Keratinocyte (primary cell): ENCODE measurements around the gene FHIT. TPM values are rescaled to one million over a fixed set of nuclear protein-coding genes. Genes with fewer than 3 reads are reported as not detected.

Source experiments
- DNase-seq: peaks from one replicate; pipeline ENCODE4 v3.0.0-alpha.2; 2011; ENCODE audit warnings: low read depth, missing footprints, low spot score
- FAIRE-seq: peaks from 2 replicates; lab custom pipeline; 2011; peaks lifted over from hg19 to GRCh38; lab: Jason Lieb, UNC
- H2AFZ ChIP-seq: 2 replicates; pipeline ENCODE4 v1.6.0; 2012; ENCODE audit warnings: low read length, control low read depth, inconsistent platforms; ENCODE audit not compliant: control insufficient read depth
- H3K27ac ChIP-seq: 2 replicates; pipeline ENCODE4 v1.5.1; 2011; ENCODE audit warnings: low read length; ENCODE audit not compliant: control insufficient read depth, insufficient read depth
- H3K27me3 ChIP-seq: 3 replicates; pipeline ENCODE4 v1.6.0; 2011; ENCODE audit warnings: low read length; ENCODE audit not compliant: control insufficient read depth, insufficient read depth; ENCODE audit errors: extremely low read depth
- H3K36me3 ChIP-seq, 2 experiments: 2 replicates in 1 of 2; 3 replicates in 1 of 2; pipeline ENCODE4 v1.5.1; 2011; ENCODE audit warnings: low read length in 2 of 2, mild to moderate bottlenecking in 1 of 2; ENCODE audit not compliant: control insufficient read depth in 2 of 2, insufficient read depth in 2 of 2; ENCODE audit errors: extremely low read depth in 1 of 2
- H3K4me1 ChIP-seq: 3 replicates; pipeline ENCODE4 v1.5.1; 2011; ENCODE audit warnings: low read length; ENCODE audit not compliant: control insufficient read depth, insufficient read depth; ENCODE audit errors: extremely low read depth
- H3K4me2 ChIP-seq: 3 replicates; pipeline ENCODE4 v1.6.0; 2011; ENCODE audit warnings: low read depth, low read length; ENCODE audit not compliant: control insufficient read depth, insufficient read depth; ENCODE audit errors: extremely low read depth
- H3K4me3 ChIP-seq, 3 experiments: fragments of 200-600 bp in 1 of 3; sonication (generic) in 1 of 3; 2 replicates in 2 of 3; 3 replicates in 1 of 3; pipeline ENCODE4 v1.5.1; 2011 to 2016; ENCODE audit warnings: low read length in 3 of 3, mild to moderate bottlenecking in 3 of 3, control low read depth in 2 of 3, inconsistent platforms in 1 of 3, low read depth in 1 of 3, mixed read lengths in 1 of 3, mixed run types in 1 of 3, moderate library complexity in 1 of 3; ENCODE audit not compliant: control insufficient read depth in 2 of 3, insufficient read depth in 2 of 3; ENCODE audit errors: extremely low read depth in 1 of 3
- H3K79me2 ChIP-seq: 2 replicates; pipeline ENCODE4 v1.6.0; 2012; ENCODE audit warnings: low read length; ENCODE audit not compliant: control insufficient read depth, insufficient read depth
- H3K9ac ChIP-seq: 3 replicates; pipeline ENCODE4 v1.6.0; 2011; ENCODE audit warnings: low read length; ENCODE audit not compliant: control insufficient read depth, insufficient read depth; ENCODE audit errors: extremely low read depth
- H3K9me1 ChIP-seq: 3 replicates; pipeline ENCODE4 v1.6.0; 2011; ENCODE audit warnings: low read length; ENCODE audit not compliant: control insufficient read depth, insufficient read depth; ENCODE audit errors: extremely low read depth
- H3K9me3 ChIP-seq: 2 replicates; pipeline ENCODE4 v1.5.1; 2012; ENCODE audit warnings: low read depth, low read length; ENCODE audit not compliant: control insufficient read depth
- H4K20me1 ChIP-seq: 3 replicates; pipeline ENCODE4 v1.6.0; 2011; ENCODE audit warnings: low read length; ENCODE audit not compliant: control insufficient read depth, insufficient read depth; ENCODE audit errors: extremely low read depth
- EZH2 ChIP-seq: IDR thresholded peaks from one replicate; pipeline ENCODE4 v1.6.1; 2012; ENCODE audit warnings: inconsistent platforms, mild to moderate bottlenecking, low read length, moderate library complexity
- dilution Hi-C: fragments of 300-500 bp; cut with MboI; formaldehyde crosslinking; loops from one replicate; pipeline ENCODE4 v1.7.0; 2020; ENCODE audit warnings: low sequenced_read_pairs; ENCODE audit not compliant: extremely low pct_ligation_motif_present
- polyA plus RNA-seq, 5 experiments: library from polyadenylated mRNA; depleted of rRNA in 3 of 5; stranded (reverse) in 3 of 5; stranded (forward) in 1 of 5; unstranded in 1 of 5; fragments of >200 nt; gene quantifications; 1 replicate in 1 of 5; 2 replicates in 3 of 5; 3 replicates in 1 of 5; pipeline versions ENCODE4 v1.2.1 to v1.2.3, GENCODE V29; 2011 to 2012; ENCODE audit warnings: missing spikeins in 2 of 5, low read depth in 1 of 5, low replicate concordance in 1 of 5
- TF ChIP-seq, protein P1 (sequence below), 3 experiments: IDR thresholded peaks in 1 of 3; conservative IDR thresholded peaks in 1 of 3; optimal IDR thresholded peaks in 1 of 3; 2 replicates in 2 of 3; 3 replicates in 1 of 3; pipeline versions ENCODE3 to v1.5.1; 2011; ENCODE audit warnings: low read length in 3 of 3, mild to moderate bottlenecking in 3 of 3, moderate library complexity in 2 of 3, control low read depth in 1 of 3, inconsistent platforms in 1 of 3; ENCODE audit not compliant: insufficient read depth in 2 of 3; ENCODE audit errors: extremely low read depth in 1 of 3

FHIT gene
- polyA plus RNA-seq, 1 donor (not counting 4 experiments of a cell fraction or from before 2014, with no cell fraction given): 2.2 TPM

DNA sequence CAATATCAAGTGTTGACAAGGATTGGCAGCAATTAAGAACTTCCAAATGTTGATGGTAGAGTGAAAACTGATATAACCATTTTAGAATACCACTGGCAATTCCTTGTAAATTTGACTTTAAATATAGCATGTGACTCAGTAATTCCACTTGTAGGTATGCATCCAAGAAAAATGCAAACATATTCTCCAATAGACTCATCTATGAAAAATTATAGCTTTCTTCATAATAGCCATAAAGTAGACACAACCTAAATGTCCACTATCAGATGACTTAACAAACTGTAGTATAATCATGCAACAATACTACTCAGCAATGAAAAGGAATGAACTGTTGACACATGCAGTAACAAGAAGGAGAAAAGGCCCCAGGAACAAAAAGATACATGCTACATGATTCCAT, 988.1 kb downstream of the FHIT start:
- Histone ChIP-seq H3K27me3 (no peaks in the 10 kb centered on the region), H3K79me2 (no peaks in the 10 kb centered on the region), H3K4me2 (no peak overlapping the region), H3K4me3 (no peak overlapping the region), H3K9me1 (no peaks in the 10 kb centered on the region), H2AFZ (no peak overlapping the region), H3K4me1 (no peaks in the 10 kb centered on the region), H3K9ac (no peak overlapping the region), H3K9me3 (no peaks in the 10 kb centered on the region), H4K20me1 (no peaks in the 10 kb centered on the region), H3K27ac (no peak overlapping the region), H3K36me3 (no peaks in the 10 kb centered on the region)
- dilution Hi-C loops: no loop called here
- TF ChIP-seq, protein P1, sequence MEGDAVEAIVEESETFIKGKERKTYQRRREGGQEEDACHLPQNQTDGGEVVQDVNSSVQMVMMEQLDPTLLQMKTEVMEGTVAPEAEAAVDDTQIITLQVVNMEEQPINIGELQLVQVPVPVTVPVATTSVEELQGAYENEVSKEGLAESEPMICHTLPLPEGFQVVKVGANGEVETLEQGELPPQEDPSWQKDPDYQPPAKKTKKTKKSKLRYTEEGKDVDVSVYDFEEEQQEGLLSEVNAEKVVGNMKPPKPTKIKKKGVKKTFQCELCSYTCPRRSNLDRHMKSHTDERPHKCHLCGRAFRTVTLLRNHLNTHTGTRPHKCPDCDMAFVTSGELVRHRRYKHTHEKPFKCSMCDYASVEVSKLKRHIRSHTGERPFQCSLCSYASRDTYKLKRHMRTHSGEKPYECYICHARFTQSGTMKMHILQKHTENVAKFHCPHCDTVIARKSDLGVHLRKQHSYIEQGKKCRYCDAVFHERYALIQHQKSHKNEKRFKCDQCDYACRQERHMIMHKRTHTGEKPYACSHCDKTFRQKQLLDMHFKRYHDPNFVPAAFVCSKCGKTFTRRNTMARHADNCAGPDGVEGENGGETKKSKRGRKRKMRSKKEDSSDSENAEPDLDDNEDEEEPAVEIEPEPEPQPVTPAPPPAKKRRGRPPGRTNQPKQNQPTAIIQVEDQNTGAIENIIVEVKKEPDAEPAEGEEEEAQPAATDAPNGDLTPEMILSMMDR (optimal IDR thresholded peaks at IDR 0.05 in 1 of 3, IDR thresholded peaks at IDR 0.05 in 1 of 3, conservative IDR thresholded peaks at IDR 0.05 in 1 of 3; ENCODE audit: extremely low read depth in 1 of 3, insufficient read depth in 2 of 3, low read length in 3 of 3): no peak
- TF ChIP-seq EZH2: no peak
- DNase-seq: no peak
- FAIRE-seq: no peak

DNA sequence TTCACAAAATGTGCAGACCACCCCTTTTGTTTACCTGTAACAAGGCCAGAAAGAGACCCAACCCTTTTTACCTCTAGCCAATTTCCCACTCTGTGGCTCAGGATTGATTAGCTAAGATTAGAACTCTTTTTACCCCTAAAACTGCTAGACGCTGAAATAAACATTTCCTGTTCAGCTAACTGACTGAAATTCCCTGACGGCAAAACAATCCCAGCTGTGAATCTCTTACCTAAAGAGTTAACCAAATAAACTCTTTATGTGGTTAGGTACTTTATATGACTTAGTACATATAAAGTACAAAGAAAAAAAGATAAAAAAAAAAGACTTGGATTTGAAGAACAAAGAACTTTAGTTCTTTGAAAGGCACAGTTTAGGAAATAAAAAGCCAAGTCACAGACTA, 988.7 kb downstream of the FHIT start:
- H3K4me3 ChIP-seq: no peak overlapping the region
- H3K9me3 ChIP-seq: no peaks in the 10 kb centered on the region
- H3K27ac ChIP-seq: no peak overlapping the region
- no peaks in the 10 kb centered on the region for H3K36me3 ChIP-seq
- dilution Hi-C loops: no loop called here
- TF ChIP-seq, protein P1 (optimal IDR thresholded peaks at IDR 0.05 in 1 of 3, IDR thresholded peaks at IDR 0.05 in 1 of 3, conservative IDR thresholded peaks at IDR 0.05 in 1 of 3; ENCODE audit: extremely low read depth in 1 of 3, insufficient read depth in 2 of 3, low read length in 3 of 3): no peak
- TF ChIP-seq EZH2: no peak
- DNase-seq: no peak
- no peaks in the 10 kb centered on the region for H3K4me1 ChIP-seq
- no peak overlapping the region for H3K4me2 ChIP-seq
- FAIRE-seq: no peak
- no peaks in the 10 kb centered on the region for H3K79me2 ChIP-seq
- H2AFZ ChIP-seq: no peak overlapping the region
- H3K9ac ChIP-seq: no peak overlapping the region
- H3K27me3 ChIP-seq: no peaks in the 10 kb centered on the region
- no peaks in the 10 kb centered on the region for H4K20me1 ChIP-seq
- H3K9me1 ChIP-seq: no peaks in the 10 kb centered on the region
